ENCODE data around the gene ELFN2.

GRCh38 chr22:37471727-37472417, 44.6 kb upstream of the ELFN2 start:
- TF ChIP-seq CTCF (IDR thresholded peaks at IDR 0.05) (no peak), POLR2A (IDR thresholded peaks at IDR 0.05) (no peak)

Measured in tibial nerve (tissue), 3 donors.